ENCODE data around the gene MTM1.

MTM1 gene

DNA sequence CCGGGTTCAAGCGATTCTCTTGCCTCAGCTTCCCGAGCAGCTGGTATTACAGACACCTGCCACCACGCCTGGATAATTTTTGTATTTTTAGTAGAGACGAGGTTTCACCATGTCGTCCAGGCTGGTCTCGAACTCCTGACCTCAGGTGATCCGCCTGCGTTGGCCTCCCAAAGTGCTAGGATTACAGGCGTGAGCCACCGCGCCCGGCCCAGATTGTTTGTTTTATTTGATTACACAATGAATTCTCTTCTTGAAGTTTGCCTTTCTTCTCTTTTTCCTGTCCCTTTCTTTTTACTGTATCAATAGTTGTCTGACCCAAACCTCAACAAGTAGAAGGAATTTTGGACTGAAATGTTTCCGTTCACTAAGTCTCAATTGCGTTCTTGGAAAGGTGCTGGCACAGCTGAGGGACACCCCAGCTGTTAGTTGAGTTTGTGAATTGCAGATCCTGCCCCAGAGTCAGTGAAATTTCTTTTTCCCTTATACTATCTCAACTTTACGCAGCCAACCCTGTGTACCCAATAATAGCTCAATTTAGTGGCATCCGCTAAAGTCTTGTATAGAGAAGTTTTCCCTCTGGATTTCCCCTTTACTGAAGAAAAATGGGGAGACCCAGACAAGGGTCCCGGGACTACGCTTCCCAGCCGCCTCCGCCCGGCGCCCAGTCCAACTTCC lies 639 bp upstream of the MTM1 start:
- no peak for DNase-seq (ENCODE audit: low spot score in 2 of 2)
- H3K9me3 ChIP-seq = no peaks in the 10 kb centered on the region
- in situ Hi-C loops (cut with MboI; ENCODE audit: low sequenced_read_pairs) = no loop called here
- H3K4me1 ChIP-seq = peaks cover 39% of the 10 kb centered on the region
- no peaks in the 10 kb centered on the region for H3K27me3 ChIP-seq (ENCODE audit: low read depth)
- H3K36me3 ChIP-seq (replicated peaks) = no peaks in the 10 kb centered on the region
- H3K4me3 ChIP-seq = peak overlapping the region; percentile 2; the same call in 1 of the 2 replicates

DNA sequence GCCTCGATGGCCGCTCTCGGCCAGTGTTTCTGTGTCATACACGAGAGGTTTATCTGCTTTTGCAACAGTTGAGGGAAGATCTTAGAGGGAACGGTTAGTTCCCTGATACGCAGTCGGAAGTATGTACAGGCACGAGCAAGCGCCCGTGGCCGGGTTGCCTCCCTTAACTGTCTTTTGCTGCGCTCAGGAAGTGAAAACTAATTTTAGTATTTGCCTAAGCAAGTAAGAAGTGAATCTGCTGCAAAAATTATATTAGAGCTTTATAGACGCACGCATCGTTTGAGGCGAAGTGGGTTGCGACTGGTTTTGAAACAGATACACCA lies 695 bp downstream of the MTM1 start:
- H3K4me1 ChIP-seq = peaks cover 39% of the 10 kb centered on the region
- in situ Hi-C loops (cut with MboI; ENCODE audit: low sequenced_read_pairs) = no loop called here
- no peak for DNase-seq (ENCODE audit: low spot score in 2 of 2)

DNA sequence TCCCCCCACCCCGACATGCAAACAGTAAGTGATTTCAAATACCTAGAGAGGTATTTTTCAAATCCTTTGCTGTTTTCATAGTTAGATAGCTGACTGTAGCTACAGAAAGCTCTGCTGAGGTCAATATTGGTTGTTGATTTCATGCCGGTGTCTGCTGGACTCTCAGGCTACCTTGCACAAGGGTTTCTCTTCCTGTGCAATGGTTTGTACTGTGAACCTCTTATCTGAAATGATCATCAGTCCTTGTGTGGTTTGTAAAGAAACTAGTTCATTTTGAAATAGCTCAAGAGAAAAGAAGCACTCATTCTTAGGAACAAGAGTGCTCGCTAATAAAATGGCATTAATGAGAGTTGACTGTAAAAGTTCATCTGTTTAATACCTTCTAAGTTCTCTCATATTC lies 2.1 kb downstream of the MTM1 start:
- in situ Hi-C loops (cut with MboI; ENCODE audit: low sequenced_read_pairs) = no loop called here
- Histone ChIP-seq H3K9me3 (no peaks in the 10 kb centered on the region), H3K27me3 (ENCODE audit: low read depth) (no peaks in the 10 kb centered on the region), H3K36me3 (replicated peaks) (no peaks in the 10 kb centered on the region), H3K4me3 (no peak overlapping the region), H3K4me1 (peaks cover 42% of the 10 kb centered on the region)
- no peak for DNase-seq (ENCODE audit: low spot score in 2 of 2)

More for the DNA sequence above, 695 bp downstream of the MTM1 start:
- Histone ChIP-seq H3K27me3 (ENCODE audit: low read depth) (no peaks in the 10 kb centered on the region), H3K4me3 (peak overlapping the region; percentile 87), H3K36me3 (replicated peaks) (no peaks in the 10 kb centered on the region), H3K9me3 (no peaks in the 10 kb centered on the region)

DNA sequence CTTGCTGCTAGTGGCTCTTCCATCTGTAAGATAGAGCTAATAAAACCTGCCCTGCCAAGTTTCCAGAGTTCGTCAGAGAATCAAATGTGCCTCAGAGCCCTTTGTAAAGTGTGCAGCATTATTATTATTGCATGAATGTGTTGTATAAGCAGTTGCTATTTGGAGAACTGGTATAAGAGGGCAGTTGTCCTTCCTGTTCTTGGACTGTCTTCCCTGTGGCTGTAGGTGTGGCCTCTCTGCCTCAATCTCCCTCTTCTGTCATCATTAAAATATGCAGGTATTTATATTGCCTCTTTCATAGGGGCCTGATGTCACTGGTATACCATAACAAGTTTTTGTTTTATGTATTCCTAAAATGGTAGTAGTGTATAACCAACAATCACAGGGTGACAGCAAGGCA lies 3.8 kb downstream of the MTM1 start:
- Histone ChIP-seq H3K4me3 (no peak overlapping the region), H3K9me3 (no peaks in the 10 kb centered on the region), H3K36me3 (replicated peaks) (no peaks in the 10 kb centered on the region), H3K27me3 (ENCODE audit: low read depth) (no peaks in the 10 kb centered on the region), H3K4me1 (peaks cover 42% of the 10 kb centered on the region)
- DNase-seq (ENCODE audit: low spot score in 2 of 2) = no peak
- in situ Hi-C loops (cut with MboI; ENCODE audit: low sequenced_read_pairs) = no loop called here

DNA sequence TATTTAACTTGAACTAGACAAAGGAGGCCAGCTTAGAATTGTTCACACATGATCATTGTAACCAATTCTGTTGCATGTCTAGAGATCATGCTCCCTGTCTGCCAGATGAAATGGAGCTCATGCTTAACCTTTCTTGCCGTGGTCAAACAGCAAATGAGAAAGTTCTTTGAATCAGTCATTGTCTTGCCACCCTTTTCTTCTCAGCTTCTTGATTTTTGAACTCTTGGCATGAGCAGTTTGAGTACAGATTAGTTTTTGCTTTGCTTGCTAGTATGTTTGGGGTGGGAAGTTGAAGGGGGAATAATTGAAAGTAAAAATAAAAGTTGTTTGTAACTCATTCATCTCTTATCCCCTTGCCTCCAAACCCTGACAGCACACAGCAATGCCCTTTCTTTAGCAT lies 4.7 kb downstream of the MTM1 start:
- no peak for DNase-seq (ENCODE audit: low spot score in 2 of 2)
- H3K27me3 ChIP-seq (ENCODE audit: low read depth) = no peaks in the 10 kb centered on the region
- no peak overlapping the region for H3K4me3 ChIP-seq
- no peaks in the 10 kb centered on the region for H3K36me3 ChIP-seq (replicated peaks)
- H3K4me1 ChIP-seq = peaks cover 42% of the 10 kb centered on the region
- in situ Hi-C loops (cut with MboI; ENCODE audit: low sequenced_read_pairs) = no loop called here
- H3K9me3 ChIP-seq = no peaks in the 10 kb centered on the region

- DNase-seq (ENCODE audit: low spot score in 2 of 2) = no peak
- in situ Hi-C loops (cut with MboI; ENCODE audit: low sequenced_read_pairs) = no loop called here
- Histone ChIP-seq H3K4me1 (peaks cover 42% of the 10 kb centered on the region), H3K27me3 (ENCODE audit: low read depth) (no peaks in the 10 kb centered on the region), H3K36me3 (replicated peaks) (no peaks in the 10 kb centered on the region), H3K9me3 (no peaks in the 10 kb centered on the region), H3K4me3 (no peak overlapping the region)
Observed at GRCh38 chrX:150573702-150574101, 5.3 kb downstream of the MTM1 start.

GRCh38 chrX:150574559-150575418 lies 6.4 kb downstream of the MTM1 start:
- Histone ChIP-seq H3K4me3 (no peak overlapping the region), H3K4me1 (peaks cover 36% of the 10 kb centered on the region), H3K36me3 (replicated peaks) (no peaks in the 10 kb centered on the region), H3K27me3 (ENCODE audit: low read depth) (no peaks in the 10 kb centered on the region), H3K9me3 (no peaks in the 10 kb centered on the region)
- DNase-seq (ENCODE audit: low spot score in 2 of 2) = no peak
- in situ Hi-C loops (cut with MboI; ENCODE audit: low sequenced_read_pairs) = no loop called here

DNA sequence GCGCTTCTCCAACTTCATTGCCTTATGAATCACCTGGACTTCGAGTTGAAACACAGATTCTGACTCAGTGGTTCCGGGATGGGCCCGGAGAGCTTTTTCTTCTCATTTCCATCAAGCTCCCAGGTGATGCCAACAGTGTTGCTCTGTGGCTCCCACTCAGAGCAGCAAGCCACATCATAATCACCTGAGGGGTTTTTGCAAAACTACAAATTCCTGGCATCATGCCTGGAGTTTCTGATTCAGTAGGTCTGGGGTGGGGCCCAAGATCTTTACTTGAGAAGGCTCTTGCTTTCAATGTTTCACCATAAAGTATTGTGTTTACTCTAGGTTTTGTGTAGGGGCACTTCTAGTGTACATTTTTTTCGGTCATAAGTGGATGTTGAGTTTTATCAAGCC lies 7.0 kb downstream of the MTM1 start:
- no peaks in the 10 kb centered on the region for H3K27me3 ChIP-seq (ENCODE audit: low read depth)
- H3K36me3 ChIP-seq (replicated peaks) = no peaks in the 10 kb centered on the region
- H3K4me3 ChIP-seq = no peak overlapping the region
- DNase-seq (ENCODE audit: low spot score in 2 of 2) = peak in 1 of 2 experiments; percentile 55
- no peaks in the 10 kb centered on the region for H3K9me3 ChIP-seq
- peaks cover 30% of the 10 kb centered on the region for H3K4me1 ChIP-seq
- in situ Hi-C loops (cut with MboI; ENCODE audit: low sequenced_read_pairs) = no loop called here

DNA sequence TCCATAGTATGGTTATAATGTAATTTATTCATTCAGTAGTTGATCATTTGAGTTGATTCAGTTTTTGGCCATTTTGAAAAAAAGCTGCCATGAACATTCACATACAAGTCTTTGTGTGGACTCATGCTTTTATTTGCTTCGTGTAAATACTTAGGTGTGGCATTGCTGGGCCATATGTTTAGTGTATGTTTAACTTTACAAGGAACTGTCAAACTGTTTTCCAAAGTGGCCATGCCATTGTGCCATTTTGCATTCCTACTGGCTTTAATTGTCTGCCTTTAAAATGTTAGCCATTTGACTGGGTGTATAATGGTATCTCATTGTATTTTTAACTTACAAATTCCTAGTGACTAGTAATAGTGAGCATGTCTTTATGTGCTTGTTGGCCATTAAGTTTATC lies 8.8 kb downstream of the MTM1 start:
- Histone ChIP-seq H3K36me3 (replicated peaks) (no peaks in the 10 kb centered on the region), H3K4me3 (no peak overlapping the region), H3K27me3 (ENCODE audit: low read depth) (no peaks in the 10 kb centered on the region), H3K9me3 (no peaks in the 10 kb centered on the region), H3K4me1 (peaks cover 20% of the 10 kb centered on the region)
- in situ Hi-C loops (cut with MboI; ENCODE audit: low sequenced_read_pairs) = no loop called here
- no peak for DNase-seq (ENCODE audit: low spot score in 2 of 2)

GRCh38 chrX:150581093-150581775 lies 12.8 kb downstream of the MTM1 start:
- Histone ChIP-seq H3K27me3 (ENCODE audit: low read depth) (no peaks in the 10 kb centered on the region), H3K9me3 (no peaks in the 10 kb centered on the region), H3K4me1 (peaks cover 10% of the 10 kb centered on the region), H3K36me3 (replicated peaks) (no peaks in the 10 kb centered on the region), H3K4me3 (no peak overlapping the region)
- in situ Hi-C loops (cut with MboI; ENCODE audit: low sequenced_read_pairs) = no loop called here
- DNase-seq (ENCODE audit: low spot score in 2 of 2) = no peak

DNA sequence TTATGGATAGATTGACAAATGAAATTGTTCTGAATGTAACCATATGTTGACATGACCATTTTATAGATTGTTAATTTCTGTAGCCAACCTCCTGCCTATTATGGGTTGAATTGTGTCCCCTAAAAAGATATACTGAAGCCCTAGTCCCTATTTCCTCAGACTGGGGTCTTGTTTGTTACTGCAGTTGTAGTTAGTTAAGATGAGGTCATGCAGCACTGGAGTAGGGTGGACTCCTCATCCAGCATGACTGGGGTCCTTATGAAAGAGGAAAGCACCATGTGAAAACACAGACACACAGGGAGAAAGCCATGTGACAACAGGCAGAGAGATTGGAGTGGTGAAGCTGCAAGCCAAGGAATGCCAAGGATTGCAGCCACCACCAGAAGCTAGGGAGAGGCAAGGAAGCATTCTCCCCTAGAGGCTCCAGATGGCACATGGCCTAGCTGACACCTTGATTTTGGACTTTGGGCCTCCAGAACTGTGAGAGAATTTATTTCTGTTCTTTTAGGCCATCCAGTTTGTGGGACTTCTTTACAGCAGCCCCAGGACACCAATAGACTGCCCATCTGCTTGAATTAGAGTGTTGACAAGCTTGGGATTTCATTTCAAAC lies 14.0 kb downstream of the MTM1 start:
- no peak for DNase-seq (ENCODE audit: low spot score in 2 of 2)
- in situ Hi-C loops (cut with MboI; ENCODE audit: low sequenced_read_pairs) = no loop called here

DNA sequence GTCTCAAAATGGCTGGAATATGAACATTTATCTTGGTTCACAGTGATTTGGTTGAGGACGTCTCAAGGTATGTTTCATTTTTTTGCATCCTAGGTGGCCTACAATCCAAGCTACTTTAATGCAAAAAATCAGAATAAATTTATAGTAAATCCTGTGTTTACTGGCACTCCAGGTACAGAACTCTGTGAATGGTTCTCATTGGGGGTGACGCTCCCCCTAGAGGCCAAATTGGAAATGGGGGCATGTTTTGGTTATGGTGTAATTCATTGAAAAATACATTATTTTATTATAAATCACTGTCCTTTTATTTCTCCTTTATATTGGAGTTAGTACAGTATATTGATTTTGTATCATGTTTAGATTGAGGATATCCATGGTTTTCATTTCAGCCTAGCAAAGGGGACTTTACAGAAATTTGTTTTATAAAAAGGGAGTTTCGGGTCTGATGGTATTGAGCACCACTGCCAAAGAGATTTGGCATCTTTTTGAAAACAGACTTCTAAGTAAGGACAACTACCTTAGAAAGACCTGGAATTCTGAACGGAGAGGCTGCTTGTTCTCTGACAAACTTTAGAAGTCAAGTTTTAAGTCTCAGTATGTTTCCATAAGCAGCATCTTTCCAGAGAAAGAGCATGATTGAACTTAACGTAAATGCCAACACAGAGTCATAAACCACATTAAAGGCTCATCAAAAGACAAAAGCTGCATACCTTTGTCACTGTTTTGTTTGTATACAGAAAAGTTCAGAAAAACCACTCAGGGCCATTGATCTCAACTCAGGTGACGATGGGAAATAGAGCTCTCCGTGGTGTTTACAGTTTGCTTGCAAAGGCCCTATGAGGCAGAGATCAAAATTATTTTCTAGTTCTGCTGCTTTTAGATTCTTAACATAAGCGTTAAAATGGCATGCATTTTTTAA lies 19.4 kb downstream of the MTM1 start:
- H3K4me1 ChIP-seq = 0 out of 2 replicates have a peak, but pooled peaks cover 4% of the 10 kb centered on the region
- DNase-seq (ENCODE audit: low spot score in 2 of 2) = peak in 1 of 2 experiments; percentile 69
- H3K27me3 ChIP-seq (ENCODE audit: low read depth) = no peaks in the 10 kb centered on the region
- H3K4me3 ChIP-seq = no peak overlapping the region
- no peaks in the 10 kb centered on the region for H3K9me3 ChIP-seq
- no peaks in the 10 kb centered on the region for H3K36me3 ChIP-seq (replicated peaks)
- in situ Hi-C loops (cut with MboI; ENCODE audit: low sequenced_read_pairs) = no loop called here

More for the DNA sequence above, 14.0 kb downstream of the MTM1 start:
- H3K36me3 ChIP-seq (replicated peaks) = no peaks in the 10 kb centered on the region
- H3K4me1 ChIP-seq = peaks cover 2% of the 10 kb centered on the region
- H3K27me3 ChIP-seq (ENCODE audit: low read depth) = no peaks in the 10 kb centered on the region
- no peak overlapping the region for H3K4me3 ChIP-seq
- no peaks in the 10 kb centered on the region for H3K9me3 ChIP-seq

DNA sequence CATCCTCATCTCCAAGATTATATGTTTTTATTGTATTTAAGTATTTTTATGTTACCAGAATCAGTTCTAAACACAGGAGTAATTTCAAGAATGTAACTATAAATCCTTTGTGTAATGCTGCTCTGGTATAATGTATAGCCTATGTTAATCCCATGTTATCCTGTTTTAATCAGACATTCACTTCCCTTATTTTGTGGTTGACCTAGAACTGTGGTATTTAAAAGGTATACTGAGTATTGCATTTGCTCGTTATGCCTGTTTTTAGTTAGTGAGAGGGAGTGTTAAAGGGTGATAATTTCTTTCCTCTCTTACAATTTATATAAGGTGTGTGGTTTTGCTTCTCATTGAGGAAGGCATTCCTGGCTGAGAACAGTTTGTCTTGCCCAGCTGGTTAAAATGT lies 26.2 kb downstream of the MTM1 start:
- in situ Hi-C loops (cut with MboI; ENCODE audit: low sequenced_read_pairs) = no loop called here
- Histone ChIP-seq H3K27me3 (ENCODE audit: low read depth) (no peaks in the 10 kb centered on the region), H3K9me3 (no peaks in the 10 kb centered on the region), H3K36me3 (replicated peaks) (no peaks in the 10 kb centered on the region), H3K4me1 (0 out of 2 replicates have a peak, but pooled peaks cover 4% of the 10 kb centered on the region), H3K4me3 (no peak overlapping the region)
- no peak for DNase-seq (ENCODE audit: low spot score in 2 of 2)
